GM19328 (cell line): ENCODE data around the gene SYT13.

Source experiments
- ATAC-seq: cut with Tn5 transposase; IDR thresholded peaks from one replicate; pipeline ENCODE4 v1.9.1; 2021; ENCODE audit warnings: mild to moderate bottlenecking, moderate library complexity; ENCODE audit not compliant: unreplicated experiment

SYT13 gene

DNA sequence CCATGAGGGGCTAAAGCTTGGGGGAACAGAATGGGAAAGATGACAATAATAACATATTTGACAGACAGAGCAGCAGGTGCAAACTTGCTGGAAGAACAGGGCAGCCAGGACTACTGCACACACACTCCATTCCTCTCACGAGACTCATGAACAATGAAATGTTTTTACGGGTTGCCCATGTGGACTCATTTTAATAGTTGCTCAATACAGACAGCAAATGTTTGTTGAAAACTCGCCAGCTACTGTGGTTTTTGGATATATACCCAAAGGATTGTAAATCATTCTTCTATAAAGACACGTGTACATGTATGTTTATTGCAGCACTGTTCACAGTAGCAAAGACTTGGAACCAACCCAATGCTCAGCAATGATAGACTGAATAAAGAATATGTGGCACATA is 10.3 kb downstream of the SYT13 start:
- ATAC-seq = no peak

DNA sequence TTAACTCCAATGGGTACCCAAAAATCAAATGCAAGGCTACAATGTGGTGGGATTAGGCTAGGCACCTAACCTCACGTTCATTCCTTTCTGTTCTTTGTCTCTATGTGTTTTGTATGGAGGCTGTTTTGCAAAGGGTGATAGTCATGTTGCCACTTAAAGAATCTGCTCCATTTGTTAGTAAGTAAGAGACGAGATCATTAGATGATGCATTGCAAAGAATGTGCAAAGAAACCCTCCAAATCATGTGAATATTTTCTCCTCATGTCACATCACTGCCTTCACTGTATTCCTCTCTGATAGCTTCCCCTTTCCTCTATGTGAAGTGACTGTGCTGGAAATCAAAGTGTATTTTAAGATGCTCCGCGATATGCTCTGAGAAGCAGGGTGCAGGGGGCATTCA is 11.9 kb downstream of the SYT13 start:
- ATAC-seq = no peak

DNA sequence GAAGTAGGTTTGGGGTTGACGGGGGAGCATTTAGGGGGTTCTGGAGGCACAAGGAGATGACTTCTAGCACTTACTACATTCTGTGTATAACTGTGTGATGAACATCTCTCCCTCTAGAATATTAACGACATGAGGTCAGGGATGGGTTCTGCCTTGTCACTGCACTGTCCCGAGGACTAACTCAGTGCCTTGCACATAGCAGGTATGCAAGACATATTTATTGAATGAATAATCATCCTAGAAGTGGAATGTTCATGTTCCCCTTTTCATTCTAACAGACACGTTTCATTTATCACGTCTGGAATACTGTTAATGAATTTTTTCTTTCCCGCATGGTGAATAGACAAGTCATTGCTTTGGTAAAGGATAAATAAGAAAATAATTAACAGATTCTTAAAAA is 12.6 kb downstream of the SYT13 start:
- no peak for ATAC-seq

DNA sequence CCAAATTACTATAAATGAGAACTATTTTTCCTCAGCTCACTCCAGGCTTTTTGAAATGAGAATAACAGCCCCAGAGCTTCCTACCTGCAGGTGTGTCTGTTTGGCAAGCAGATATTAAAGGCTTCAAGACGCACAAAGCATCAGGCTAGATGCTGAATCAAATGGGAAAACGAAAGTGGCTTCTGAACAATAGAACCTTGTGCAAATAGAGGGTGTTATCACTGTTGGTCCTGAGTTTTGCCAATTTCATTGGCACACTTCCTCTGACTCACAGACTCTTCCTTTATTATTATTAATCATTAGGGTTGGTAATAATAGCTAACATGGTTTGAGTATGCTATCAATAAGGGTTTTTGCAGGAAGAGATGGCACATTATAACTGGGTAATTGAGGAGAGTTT is 13.4 kb downstream of the SYT13 start:
- ATAC-seq = no peak

DNA sequence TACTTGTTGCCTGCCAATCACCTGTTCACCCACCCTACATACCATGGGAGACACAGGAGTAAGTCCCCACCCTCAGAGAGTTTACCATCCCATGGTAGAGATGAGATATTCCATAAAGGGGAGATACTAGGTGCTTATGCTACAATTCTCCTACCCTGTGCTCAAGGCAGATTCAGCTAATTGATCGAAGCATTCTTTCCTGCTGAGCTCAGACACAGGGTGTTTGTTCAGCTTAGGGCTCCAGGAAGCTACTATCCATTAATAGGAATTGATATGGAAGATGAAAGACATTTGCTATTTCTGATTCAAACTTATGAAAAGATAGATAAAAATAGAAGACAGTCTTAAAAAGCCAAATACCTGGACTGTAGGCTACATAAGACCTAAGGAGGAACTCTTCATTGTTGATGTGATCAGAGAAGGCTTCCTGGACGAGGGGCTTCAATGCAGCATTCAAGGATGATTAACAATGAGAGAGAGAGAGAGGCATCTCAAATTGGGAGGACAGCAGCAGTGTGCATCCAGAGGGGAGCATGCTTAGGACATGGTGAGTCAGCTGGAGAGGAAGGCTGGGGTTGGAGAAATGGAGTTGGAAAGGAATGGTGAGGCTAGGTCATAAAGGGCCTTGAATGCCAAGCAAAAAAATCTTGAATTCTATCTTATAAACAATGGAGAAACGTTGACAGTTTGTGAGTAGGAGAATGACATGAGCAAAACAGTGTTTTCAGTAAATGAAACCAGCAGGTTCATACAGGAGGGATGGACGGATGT is 15.0 kb downstream of the SYT13 start:
- no peak for ATAC-seq

DNA sequence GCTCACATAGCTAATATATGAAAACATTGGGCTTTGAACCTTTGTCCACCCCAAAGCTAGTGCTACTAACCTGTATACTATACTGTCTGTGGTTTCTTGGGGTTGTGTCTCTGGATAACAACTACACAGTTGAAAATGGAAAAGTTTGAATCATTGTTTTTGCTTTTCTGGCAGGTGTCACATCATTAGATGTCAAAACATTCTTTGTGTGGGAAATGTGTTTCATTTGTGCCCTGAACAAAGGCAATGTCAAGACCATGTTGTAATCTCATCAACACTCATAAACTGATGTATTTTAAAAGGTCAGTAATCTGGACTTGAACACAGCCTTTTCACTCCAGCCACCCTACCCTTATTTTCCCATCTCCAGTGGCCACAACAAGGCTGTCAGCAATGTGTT is 16.5 kb downstream of the SYT13 start:
- ATAC-seq = no peak

DNA sequence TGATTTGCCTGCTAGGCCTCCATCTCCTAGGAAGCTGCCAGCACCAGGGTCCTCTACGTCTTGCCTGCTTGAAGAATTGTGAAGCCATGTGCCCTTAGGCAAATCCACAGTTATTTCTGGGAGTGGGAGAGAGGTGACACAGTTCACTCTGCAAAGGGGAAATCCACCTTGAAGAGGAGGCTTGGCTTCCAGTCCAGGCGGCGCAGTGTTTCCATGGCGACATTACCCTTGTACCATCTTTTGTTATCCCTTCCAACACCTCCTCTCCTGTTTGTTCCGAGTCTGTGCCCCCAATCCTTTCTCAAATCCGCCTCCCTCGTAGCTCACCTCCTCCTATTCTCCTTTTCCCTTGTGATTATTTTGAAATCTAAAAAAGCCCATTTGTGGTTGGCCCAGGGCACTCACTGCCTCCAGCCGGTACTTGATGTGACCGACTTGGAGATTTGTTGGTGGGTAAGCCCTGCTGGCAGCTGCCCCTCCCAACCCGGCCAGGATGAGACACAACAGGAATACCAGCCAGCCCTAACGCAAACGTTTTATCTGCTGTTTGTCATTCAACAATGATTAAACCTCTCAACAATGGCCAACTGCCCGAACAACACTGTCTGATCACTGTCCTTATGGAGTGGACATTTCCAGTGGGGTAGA is 18.4 kb downstream of the SYT13 start:
- no peak for ATAC-seq

DNA sequence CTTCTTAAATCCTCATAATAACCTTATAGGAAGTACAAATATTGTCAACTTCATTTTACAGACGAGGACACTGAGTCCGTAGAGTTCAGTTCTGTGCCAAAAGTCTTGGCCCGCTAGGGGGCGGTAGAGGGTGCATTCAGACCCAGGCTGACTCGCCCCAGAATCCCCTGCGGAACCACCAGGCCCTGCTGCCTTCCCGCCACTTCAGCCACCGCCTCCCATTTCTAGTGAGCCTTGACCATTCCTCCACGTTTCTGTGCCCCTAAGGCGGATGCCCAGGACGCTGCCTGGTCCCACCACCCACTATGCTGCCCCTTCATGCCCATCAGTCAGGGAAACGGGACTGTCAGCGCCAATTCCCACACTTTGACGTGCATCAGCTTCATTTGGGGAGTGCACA is 19.1 kb downstream of the SYT13 start:
- no peak for ATAC-seq

DNA sequence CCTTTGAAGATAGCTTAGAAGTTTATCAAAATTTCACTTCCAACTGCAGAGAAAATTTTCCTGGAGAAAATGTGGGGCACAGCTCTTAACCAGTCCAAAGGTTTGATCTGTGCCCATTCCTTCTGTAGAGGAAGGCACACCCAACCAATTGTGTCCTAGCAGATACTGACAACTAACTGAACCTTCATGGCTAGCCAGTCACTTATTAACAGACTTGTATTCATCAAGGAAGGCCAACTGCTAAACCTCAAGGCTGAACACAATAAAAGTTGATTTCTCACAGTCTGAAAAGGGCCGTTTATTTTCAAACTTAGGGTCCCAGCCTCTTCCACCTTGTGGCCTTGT is 19.5 kb downstream of the SYT13 start:
- ATAC-seq = no peak

DNA sequence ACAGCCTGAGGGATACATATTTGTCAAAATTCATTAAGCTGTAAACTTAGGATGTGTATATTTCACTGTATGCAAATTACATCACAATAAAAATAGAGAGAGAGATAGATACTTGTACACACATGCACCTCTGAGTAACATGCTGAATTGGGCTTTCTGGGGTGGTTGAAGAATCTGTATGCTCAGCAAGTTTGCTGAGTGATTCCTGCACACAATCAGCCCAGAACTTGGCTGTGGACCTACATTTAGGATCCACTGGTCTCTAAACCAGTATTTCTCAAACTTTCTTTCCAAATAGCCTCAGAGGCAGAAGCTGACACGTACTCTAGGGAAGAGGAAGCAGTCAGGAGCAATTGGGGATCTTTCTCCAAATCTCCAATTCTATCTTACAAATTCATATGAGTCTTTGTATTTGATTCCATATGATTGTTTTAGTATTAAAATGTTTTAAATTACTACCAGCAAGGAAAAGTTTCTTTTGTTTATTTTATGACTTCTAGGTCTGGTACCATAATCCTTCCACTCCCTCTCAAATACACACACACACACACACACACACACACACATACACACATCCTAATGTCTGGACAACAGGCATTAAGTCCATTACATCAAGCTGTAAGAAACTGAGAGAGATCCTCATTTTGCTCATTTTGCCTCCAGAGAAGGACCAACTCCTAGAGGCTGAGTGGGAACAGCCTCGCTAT is 20.0 kb downstream of the SYT13 start:
- ATAC-seq = no peak

DNA sequence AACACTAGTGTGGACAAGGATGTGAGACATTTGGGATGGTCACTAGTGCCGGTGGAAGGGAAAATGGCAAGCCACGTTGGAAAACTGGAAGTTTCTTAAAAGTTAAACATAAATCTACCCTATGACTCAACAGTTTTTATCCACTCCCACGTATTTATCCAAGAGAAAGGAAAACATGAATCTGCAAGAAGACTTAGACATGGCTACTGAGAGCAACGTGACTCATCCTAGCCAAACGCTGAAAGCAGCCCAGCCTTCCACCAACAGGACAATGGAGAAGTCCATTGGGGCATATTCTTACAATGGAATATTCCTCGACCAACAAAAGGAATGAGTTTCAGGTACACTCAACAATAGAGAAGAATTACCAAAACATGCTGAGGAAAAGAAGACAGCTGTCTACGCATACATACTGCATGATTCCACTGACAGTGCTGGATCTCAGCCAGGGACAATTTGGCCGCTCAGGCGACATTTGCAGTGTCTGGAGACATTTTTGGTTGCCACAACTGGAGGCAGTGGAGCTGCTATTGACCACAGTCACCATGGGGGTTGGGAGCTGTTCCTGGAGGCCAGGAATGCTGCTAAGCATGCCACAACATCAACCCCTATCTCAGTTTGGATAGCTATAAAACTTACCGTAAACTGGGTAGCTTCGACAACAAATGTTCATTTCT is 21.2 kb downstream of the SYT13 start:
- no peak for ATAC-seq

DNA sequence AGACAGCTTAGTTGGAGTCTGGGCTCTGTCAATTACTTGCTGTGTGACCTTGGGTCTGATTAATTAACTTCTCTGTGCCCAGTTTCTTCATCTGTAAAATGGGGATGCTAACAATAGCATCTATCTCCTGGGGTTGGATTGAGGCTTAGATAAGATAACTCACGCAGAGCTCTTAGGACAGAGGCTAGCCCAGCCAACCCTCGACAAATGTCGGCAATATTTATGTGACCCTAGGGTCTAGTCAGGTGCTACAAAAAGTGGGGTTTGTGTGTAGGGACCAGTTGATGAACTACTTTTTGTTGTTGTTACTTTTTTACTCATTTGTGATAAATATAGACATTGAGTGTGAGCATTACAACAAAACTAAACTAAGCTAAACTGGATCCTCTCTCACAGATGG is 22.4 kb downstream of the SYT13 start:
- no peak for ATAC-seq

DNA sequence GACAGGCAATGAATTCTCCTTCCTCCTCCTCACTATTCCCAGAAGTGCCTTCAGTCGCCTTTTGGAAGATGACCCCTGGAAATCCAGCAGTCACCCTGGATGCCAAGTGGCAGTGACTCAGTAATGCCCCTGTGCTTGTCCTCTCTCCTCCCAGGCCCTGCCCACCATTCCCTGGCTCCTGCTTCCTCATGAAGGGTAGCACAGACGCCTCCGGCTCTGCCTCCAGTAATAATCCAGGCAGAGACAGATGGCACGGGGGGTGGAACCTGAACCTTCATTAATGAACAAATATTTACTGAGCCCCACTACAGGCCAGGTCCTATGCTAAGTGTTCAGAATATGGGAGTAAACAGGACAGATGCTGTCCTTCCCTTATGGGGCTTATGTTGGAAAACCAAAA is 23.2 kb downstream of the SYT13 start:
- ATAC-seq = no peak

DNA sequence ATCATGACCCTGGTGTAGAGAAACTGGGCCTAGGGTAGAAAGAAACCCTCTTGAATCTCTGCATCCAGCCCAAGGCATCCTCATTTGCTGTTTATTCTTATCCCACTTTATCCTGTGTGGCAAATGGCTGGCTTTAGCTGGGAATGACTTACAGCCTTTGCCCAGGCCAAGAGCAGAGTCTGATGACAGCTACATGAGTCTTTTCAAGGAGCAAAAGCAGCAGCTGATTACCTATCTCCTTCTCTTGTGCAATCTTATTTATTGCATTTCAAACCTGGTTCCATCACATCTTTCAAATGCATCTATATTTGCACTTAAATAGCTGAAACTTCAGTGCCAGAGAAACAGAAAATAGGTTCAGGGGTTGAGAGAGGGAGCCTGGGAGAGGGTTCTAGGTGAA is 26.1 kb downstream of the SYT13 start:
- no peak for ATAC-seq

DNA sequence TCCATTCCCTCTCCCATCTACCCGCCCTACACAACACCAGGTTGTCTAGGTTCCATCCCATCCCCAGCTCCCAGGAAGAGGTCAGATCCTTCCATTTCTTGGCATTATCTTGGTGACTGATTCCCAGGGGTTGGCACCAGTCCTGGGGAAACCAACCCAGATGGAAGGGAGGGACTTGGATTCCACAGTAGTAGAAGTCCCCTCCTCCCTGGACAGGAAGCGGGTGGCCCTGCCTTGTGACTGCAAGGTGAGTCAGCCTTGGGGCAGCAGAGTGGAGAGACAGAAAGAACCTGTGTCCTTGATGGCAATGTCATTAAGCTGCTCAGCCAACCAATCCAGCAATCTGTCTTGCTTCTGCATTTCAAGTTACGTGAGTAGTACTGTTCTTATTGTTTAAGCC is 26.5 kb downstream of the SYT13 start:
- ATAC-seq = no peak

DNA sequence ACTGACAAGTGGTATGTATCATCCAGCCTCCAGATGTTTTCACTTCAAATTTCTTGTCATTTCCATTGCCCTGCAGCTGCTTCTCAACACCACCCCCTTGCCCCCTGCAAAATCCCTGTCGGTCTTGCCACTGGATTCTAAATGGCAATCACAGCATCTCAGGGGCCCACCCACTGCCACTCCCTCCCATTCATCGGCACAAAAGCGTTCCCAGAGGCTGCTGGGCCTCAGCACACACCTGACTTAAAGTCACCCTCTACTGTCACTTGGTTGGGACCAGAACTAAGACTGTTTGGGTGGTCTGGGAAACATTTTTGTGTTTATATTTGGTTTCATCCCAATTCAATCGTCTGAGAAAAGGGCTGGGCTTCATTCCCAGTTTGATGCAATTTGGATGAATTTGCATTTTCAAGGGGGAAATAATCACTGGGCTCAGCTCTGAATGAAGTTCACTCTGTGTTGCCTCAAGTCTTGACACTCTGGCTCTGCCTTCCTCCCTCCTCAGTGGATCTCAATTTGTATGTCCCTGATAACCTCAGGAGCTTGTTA is 27.1 kb downstream of the SYT13 start:
- ATAC-seq = no peak

DNA sequence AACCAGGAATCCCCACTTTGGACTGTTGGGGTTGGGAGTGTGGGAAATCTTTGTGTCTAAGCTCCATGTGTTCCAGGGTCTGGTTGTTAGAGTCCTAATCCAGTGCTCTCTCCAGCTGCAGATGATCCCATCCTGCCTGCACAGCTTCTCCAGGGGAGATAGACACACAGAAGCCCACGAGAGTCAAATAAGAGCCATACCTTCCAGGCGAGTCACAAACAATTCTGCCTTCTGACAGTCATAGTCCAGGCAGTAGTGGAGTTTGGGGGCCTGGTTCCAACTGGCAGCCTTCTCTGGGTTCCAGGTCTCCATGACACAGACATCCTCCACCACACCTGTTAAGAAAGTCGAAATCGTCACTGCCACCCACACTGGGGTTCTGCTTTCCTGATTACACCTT is 32.1 kb downstream of the SYT13 start:
- ATAC-seq = no peak

DNA sequence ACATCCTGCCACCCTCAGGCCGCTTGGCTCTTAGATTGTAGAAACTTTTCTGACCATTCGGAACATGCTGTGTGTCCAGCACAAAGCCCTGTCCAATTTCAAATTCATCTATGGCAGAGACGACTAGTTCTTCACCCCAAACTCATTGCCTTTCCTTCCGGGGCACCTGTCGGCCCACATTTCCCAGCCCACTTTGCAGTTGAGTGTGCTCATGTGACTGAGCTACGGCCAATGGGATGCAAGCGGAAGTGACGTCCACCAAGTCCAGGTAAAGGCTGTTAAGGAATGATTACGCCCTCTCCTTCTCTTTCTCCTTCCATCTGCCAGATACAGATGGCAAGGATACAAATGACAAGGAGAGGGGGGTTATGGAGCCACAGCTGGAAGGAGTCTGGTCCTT is 32.5 kb downstream of the SYT13 start:
- no peak for ATAC-seq

DNA sequence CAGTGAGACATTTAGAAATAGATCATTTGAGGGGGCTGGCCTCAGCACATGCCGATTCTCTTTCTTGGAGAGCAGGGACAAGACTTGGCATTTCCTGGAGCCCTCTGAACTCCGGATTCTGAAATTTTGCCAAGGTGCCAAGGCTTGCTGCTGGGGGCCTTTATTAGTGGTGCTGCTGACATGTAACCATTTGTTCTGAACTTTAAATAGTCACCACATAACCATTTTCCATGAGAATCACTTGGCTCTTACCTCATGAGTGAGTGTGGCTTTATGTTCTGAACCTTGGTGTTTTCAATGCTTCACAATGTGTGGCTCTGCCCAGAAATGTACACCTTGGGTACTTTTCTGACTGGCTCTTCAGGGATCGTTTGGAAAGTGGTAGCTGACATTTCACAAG is 33.3 kb downstream of the SYT13 start:
- no peak for ATAC-seq

DNA sequence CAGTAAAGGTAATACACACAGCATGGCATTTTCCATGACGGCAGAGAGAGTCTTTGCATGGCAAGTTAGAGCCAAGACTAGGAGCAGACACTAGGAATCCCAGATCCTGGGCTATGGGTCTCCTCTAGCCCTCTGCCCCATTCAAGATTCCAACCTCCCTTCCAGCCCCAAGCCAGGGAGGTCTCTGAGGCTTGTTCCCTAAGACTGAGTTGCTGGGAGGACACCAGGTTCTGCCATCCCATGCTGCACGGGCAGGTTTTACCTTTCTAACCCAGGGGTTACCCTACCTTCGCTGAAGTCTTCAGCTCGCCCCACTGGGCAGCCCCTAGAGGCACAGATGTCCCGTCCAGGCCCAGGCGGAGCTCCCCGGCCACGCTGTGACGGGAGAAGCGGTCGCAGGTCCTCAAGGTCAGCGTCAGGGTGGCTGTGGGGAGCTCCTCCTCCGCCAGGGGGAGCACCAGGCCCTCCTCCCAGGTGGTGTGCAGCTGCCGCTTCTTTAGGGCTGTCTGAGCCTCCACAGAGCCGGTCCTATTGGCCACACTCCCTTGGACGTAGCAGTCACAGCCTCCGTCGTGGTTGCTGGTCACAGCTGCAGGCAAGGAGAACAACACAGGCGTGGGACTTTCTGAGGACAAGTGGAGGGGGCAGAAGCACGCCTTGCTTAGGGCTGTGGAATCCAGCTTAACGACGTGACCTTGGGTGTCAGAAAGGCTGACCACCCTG is 33.8 kb downstream of the SYT13 start:
- ATAC-seq = no peak
